H1 (cell line): ENCODE results near the gene ILF2. TPM values are rescaled to one million over a fixed set of nuclear protein-coding genes. Genes with fewer than 3 reads are reported as not detected.

Experiments used
- CTCF ChIA-PET: fragments of 300-600 bp; sonication (Branson Sonifier 250); formaldehyde crosslinking; loops from one replicate; lab custom pipeline; 2021; ENCODE audit not compliant: partially characterized antibody; lab: Charles Lee
- POLR2A ChIA-PET: fragments of 300-600 bp; sonication (Branson Sonifier 250); formaldehyde crosslinking; loops from one replicate; lab custom pipeline; 2021; ENCODE audit warnings: inconsistent platforms; ENCODE audit not compliant: partially characterized antibody; lab: Charles Lee
- DNase-seq, 2 experiments: peaks; one replicate each; pipeline versions ENCODE4 v3.0.0 to v3.0.0-alpha.2; 2010 to 2022; ENCODE audit warnings: low spot score in 2 of 2, low read depth in 1 of 2, mixed read lengths in 1 of 2
- FAIRE-seq: peaks from 2 replicates; lab custom pipeline; 2011; peaks lifted over from hg19 to GRCh38; lab: Jason Lieb, UNC
- H2AFZ ChIP-seq: 2 replicates; pipeline ENCODE4 v1.8.1; 2012; ENCODE audit warnings: low read length, inconsistent platforms
- H2AK5ac ChIP-seq: 2 replicates; pipeline ENCODE4 v1.6.1; 2013; ENCODE audit warnings: low read depth, low read length
- H2BK120ac ChIP-seq: replicated peaks from 2 replicates; pipeline ENCODE3; 2013; ENCODE audit warnings: low read depth, low read length, inconsistent platforms
- H2BK12ac ChIP-seq: 2 replicates; pipeline ENCODE4 v1.6.1; 2013; ENCODE audit warnings: low read depth, low read length
- H2BK15ac ChIP-seq: 2 replicates; pipeline ENCODE4 v1.6.1; 2013; ENCODE audit warnings: low read length
- H2BK20ac ChIP-seq: 2 replicates; pipeline ENCODE4 v1.6.1; 2013; ENCODE audit warnings: low read length
- H2BK5ac ChIP-seq: 2 replicates; pipeline ENCODE4 v1.6.1; 2013; ENCODE audit warnings: low read depth, low read length
- H3K14ac ChIP-seq: 2 replicates; pipeline ENCODE4 v1.6.1; 2013; ENCODE audit warnings: inconsistent platforms; ENCODE audit not compliant: insufficient read length
- H3K18ac ChIP-seq: 2 replicates; pipeline ENCODE4 v1.6.1; 2013; ENCODE audit warnings: low read length; ENCODE audit errors: extremely low read depth
- H3K23ac ChIP-seq: 2 replicates; pipeline ENCODE4 v1.6.1; 2013; ENCODE audit warnings: inconsistent platforms; ENCODE audit not compliant: insufficient read length
- H3K23me2 ChIP-seq: 2 replicates; pipeline ENCODE4 v1.6.1; 2013; ENCODE audit warnings: low read depth, low read length
- H3K27ac ChIP-seq: 2 replicates; pipeline ENCODE4 v1.6.1; 2011; ENCODE audit warnings: low read depth, low read length, inconsistent platforms
- H3K27me3 ChIP-seq, 4 experiments: replicated peaks in 1 of 4; 1 replicate in 1 of 4; 2 replicates in 3 of 4; pipeline versions ENCODE4 v1.6.1 to v1.8.1; 2011 to 2013; ENCODE audit warnings: low read length in 3 of 4, mild to moderate bottlenecking in 3 of 4, inconsistent platforms in 2 of 4, mixed read lengths in 2 of 4, moderate library complexity in 1 of 4; ENCODE audit not compliant: control insufficient read depth in 3 of 4, insufficient read depth in 3 of 4; ENCODE audit errors: extremely low read depth in 1 of 4
- H3K36me3 ChIP-seq, 4 experiments: 2 replicates each; pipeline versions ENCODE4 v1.6.1 to v1.8.1; 2011 to 2013; ENCODE audit warnings: mild to moderate bottlenecking in 4 of 4, low read length in 3 of 4, moderate library complexity in 2 of 4, control low read depth in 1 of 4, inconsistent platforms in 1 of 4; ENCODE audit not compliant: insufficient read depth in 4 of 4, control insufficient read depth in 2 of 4
- H3K4ac ChIP-seq: replicated peaks from 2 replicates; pipeline ENCODE3; 2013; ENCODE audit warnings: low read length, low read depth, mixed read lengths, inconsistent platforms; ENCODE audit not compliant: insufficient read length
- H3K4me1 ChIP-seq, 4 experiments: replicated peaks in 1 of 4; 1 replicate in 1 of 4; 2 replicates in 3 of 4; pipeline versions ENCODE4 v1.6.1 to v1.8.1; 2011 to 2013; ENCODE audit warnings: low read length in 3 of 4, inconsistent platforms in 2 of 4, mixed read lengths in 1 of 4; ENCODE audit not compliant: insufficient read depth in 4 of 4, control insufficient read depth in 3 of 4
- H3K4me2 ChIP-seq, 2 experiments: 2 replicates each; pipeline versions ENCODE4 v1.6.1 to v1.8.1; 2011 to 2013; ENCODE audit warnings: low read depth in 2 of 2, low read length in 2 of 2, control low read depth in 1 of 2, inconsistent platforms in 1 of 2, mild to moderate bottlenecking in 1 of 2; ENCODE audit not compliant: insufficient read depth in 1 of 2
- H3K4me3 ChIP-seq, 4 experiments: fragments of 200-600, 300-600 bp in 1 of 4; sonication (generic), shearing (Covaris generic), sonication (Bioruptor Twin) in 1 of 4; 2 replicates each; pipeline versions ENCODE4 v1.5.1 to v1.8.1; 2011 to 2016; ENCODE audit warnings: low read length in 4 of 4, low read depth in 3 of 4, control low read depth in 2 of 4, inconsistent platforms in 2 of 4, mild to moderate bottlenecking in 2 of 4, mixed read lengths in 1 of 4, moderate library complexity in 1 of 4; ENCODE audit not compliant: insufficient read depth in 2 of 4; ENCODE audit errors: extremely low read depth in 1 of 4
- H3K56ac ChIP-seq: replicated peaks from 2 replicates; pipeline ENCODE3; 2013; ENCODE audit warnings: low read depth, mild to moderate bottlenecking, mixed read lengths, low read length, inconsistent platforms; ENCODE audit not compliant: insufficient read length
- H3K79me1 ChIP-seq: 2 replicates; pipeline ENCODE4 v1.6.1; 2013; ENCODE audit warnings: low read depth, low read length, control low read depth
- H3K79me2 ChIP-seq, 2 experiments: 2 replicates each; pipeline versions ENCODE4 v1.6.1 to v1.8.1; 2012 to 2013; ENCODE audit warnings: low read length in 2 of 2, mild to moderate bottlenecking in 2 of 2, inconsistent platforms in 1 of 2; ENCODE audit not compliant: insufficient read depth in 2 of 2, control insufficient read depth in 1 of 2
- H3K9ac ChIP-seq, 4 experiments: replicated peaks in 1 of 4; 1 replicate in 1 of 4; 2 replicates in 3 of 4; pipeline versions ENCODE4 v1.6.1 to v1.8.1; 2011 to 2013; ENCODE audit warnings: low read depth in 3 of 4, low read length in 3 of 4, control low read depth in 2 of 4, mild to moderate bottlenecking in 2 of 4, moderate library complexity in 2 of 4, inconsistent platforms in 1 of 4; ENCODE audit errors: extremely low read depth in 1 of 4
- H3K9me3 ChIP-seq, 2 experiments: 2 replicates each; pipeline versions ENCODE4 v1.6.1 to v1.8.1; 2012 to 2013; ENCODE audit warnings: mild to moderate bottlenecking in 2 of 2, moderate library complexity in 2 of 2, control low read depth in 1 of 2, inconsistent platforms in 1 of 2, low read depth in 1 of 2, low read length in 1 of 2, mixed read lengths in 1 of 2; ENCODE audit not compliant: insufficient read depth in 2 of 2
- H4K20me1 ChIP-seq, 2 experiments: replicated peaks in 1 of 2; 2 replicates each; pipeline versions ENCODE3 to v1.8.1; 2011 to 2013; ENCODE audit warnings: inconsistent platforms in 2 of 2, low read length in 2 of 2, mild to moderate bottlenecking in 1 of 2; ENCODE audit not compliant: insufficient read depth in 2 of 2, control insufficient read depth in 1 of 2
- H4K5ac ChIP-seq: 2 replicates; pipeline ENCODE4 v1.6.1; 2013; ENCODE audit warnings: low read length, low read depth, mixed read lengths, inconsistent platforms; ENCODE audit not compliant: insufficient read length
- H4K8ac ChIP-seq: 2 replicates; pipeline ENCODE4 v1.8.0; 2013; ENCODE audit warnings: mild to moderate bottlenecking, moderate library complexity, low read length, inconsistent platforms; ENCODE audit not compliant: insufficient read depth; ENCODE audit errors: extremely low read depth
- H4K91ac ChIP-seq: replicated peaks from 2 replicates; pipeline ENCODE3; 2013; ENCODE audit warnings: low read length, mixed read lengths, inconsistent platforms; ENCODE audit not compliant: insufficient read length
- EGR1 ChIP-seq: IDR thresholded peaks from 2 replicates; pipeline ENCODE4 v1.6.1; 2011; ENCODE audit warnings: low read depth, low read length, borderline replicate concordance
- GABPA ChIP-seq: IDR thresholded peaks from 2 replicates; pipeline ENCODE4 v1.6.1; 2011; ENCODE audit warnings: mild to moderate bottlenecking, low read length, moderate library complexity, borderline replicate concordance; ENCODE audit not compliant: insufficient read depth
- PHF8 ChIP-seq: fragments of 200-600 bp; sonication (generic); conservative IDR thresholded peaks from 2 replicates; pipeline ENCODE4 v1.7.1; 2012; ENCODE audit warnings: low read depth, mild to moderate bottlenecking, inconsistent platforms, low read length, moderate library complexity
- RFX5 ChIP-seq: IDR thresholded peaks from 2 replicates; pipeline ENCODE4 v1.6.1; 2011; ENCODE audit warnings: low read depth, low read length, improper control_type of control experiment, borderline replicate concordance
- RXRA ChIP-seq: IDR thresholded peaks from 2 replicates; pipeline ENCODE4 v1.6.1; 2011; ENCODE audit warnings: low read depth, mild to moderate bottlenecking, low read length, moderate library complexity; ENCODE audit not compliant: insufficient read depth
- SIN3A ChIP-seq, 2 experiments: IDR thresholded peaks in 1 of 2; conservative IDR thresholded peaks in 1 of 2; 2 replicates each; pipeline ENCODE4 v1.6.1; 2011 to 2012; ENCODE audit warnings: low read length in 2 of 2, improper control_type of control experiment in 1 of 2, low read depth in 1 of 2, mild to moderate bottlenecking in 1 of 2
- SRF ChIP-seq: IDR thresholded peaks from 2 replicates; pipeline ENCODE4 v1.6.1; 2011; ENCODE audit warnings: mild to moderate bottlenecking, low read depth, low read length, moderate library complexity
- WGBS, 2 experiments: shearing (Covaris generic) in 1 of 2; methylation state at CpG; one replicate each; pipeline versions ENCODE4 v1.1.6 to v1.1.7; 2013 to 2015; ENCODE audit warnings: low lambda C conversion rate in 2 of 2, mixed read lengths in 2 of 2, inconsistent platforms in 1 of 2, low coverage in 1 of 2, missing lambda C conversion rate in 1 of 2; ENCODE audit not compliant: insufficient replicate concordance in 2 of 2, insufficient coverage in 1 of 2, insufficient read length in 1 of 2; ENCODE audit errors: extremely low coverage in 1 of 2, missing lambda C conversion rate in 1 of 2; 5-methylcytosine and 5-hydroxymethylcytosine counted together
- polyA plus RNA-seq, 7 experiments: library from polyadenylated mRNA; depleted of rRNA in 3 of 7; stranded (reverse) in 5 of 7; unstranded in 2 of 7; fragments of >200 nt in 5 of 7; fragments of 200-250 nt in 2 of 7; gene quantifications; 1 replicate in 5 of 7; 2 replicates in 1 of 7; 4 replicates in 1 of 7; pipeline versions ENCODE4 v1.2.1 to v1.2.3, GENCODE V29; 2011 to 2013; ENCODE audit warnings: missing spikeins in 2 of 7, mixed read lengths in 2 of 7
- total RNA-seq: library from RNA; stranded (reverse); fragmentation: NEBNext Ultra II Directional; extraction: Animal tissue kit (Norgen Biotek cat#: 25700); gene quantifications from 2 replicates; pipeline ENCODE4 v1.2.1, GENCODE V29; 2021
- TF ChIP-seq, protein P1 (sequence below): IDR thresholded peaks from 2 replicates; pipeline ENCODE4 v1.6.1; 2011; ENCODE audit warnings: low read length, improper control_type of control experiment

ILF2 gene
- total and polyA plus RNA-seq, 2 of the 8 experiments (the other 6 are each of a cell fraction or from before 2014, with no cell fraction given), result 389 to 474 TPM

DNA sequence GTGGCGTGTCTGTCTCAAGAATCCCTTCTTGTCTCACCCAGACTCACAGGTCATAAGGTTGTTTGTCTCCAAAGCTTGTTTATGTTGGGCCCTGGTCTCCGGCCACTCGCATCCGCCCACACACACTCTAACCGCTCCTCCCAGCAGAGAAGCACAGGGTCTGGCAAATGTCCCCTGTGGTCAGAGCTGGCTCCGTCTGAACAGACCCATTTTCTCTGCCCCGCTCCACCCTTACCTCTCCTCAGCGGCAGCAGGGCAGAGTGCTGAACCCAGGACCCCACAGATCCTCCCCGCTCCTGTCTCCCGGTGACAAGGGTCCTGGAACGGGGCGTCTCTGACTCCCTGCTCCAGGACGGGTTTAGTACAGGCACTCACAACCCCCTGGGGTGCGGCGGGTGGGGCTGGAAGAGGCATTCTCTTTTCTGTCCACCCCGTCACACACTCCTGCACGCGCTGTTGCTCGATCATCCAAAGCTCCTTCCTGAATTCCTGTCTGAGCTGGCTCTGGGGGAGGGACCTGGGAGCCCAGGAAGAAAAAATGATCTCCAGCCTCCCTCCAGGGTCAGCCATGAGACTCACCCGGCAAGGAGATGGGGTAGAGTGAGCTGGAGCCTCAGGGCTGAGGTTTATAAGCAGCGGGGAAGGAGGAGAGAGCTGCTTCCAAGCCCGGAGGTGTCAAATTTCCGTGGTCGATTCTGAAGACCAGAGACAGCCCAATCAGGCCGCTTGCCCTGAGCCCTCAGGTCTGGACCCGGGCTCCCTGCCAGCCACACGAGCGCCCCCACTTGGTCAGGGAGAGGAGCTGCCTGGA lies 43.7 kb downstream of the ILF2 start, which contains the start of gene S100A13:
TSS of gene S100A13 (minus strand) at position 602 of the 811 bp plus-strand sequence. CDS start 1,033 bp downstream, outside the sequence.
- Histone ChIP-seq H3K4me1 (peaks cover 0 to 13% (median 7%) of the 10 kb centered on the region in 4 experiments; a peak in 6 of 7 replicates), H2BK12ac (peak within 1 kb of the TSS; percentile 92), H3K27ac (peak within 1 kb of the TSS; percentile 59), H3K79me1 (no peaks in the 10 kb centered on the region), H3K23me2 (peaks cover 7% of the 10 kb centered on the region), H3K14ac (no peak within 1 kb of the TSS), H3K4me2 (peak within 1 kb of the TSS; percentile 74 to 95), H3K79me2 (no peaks in the 10 kb centered on the region), H3K23ac (no peak within 1 kb of the TSS), H2BK20ac (0 out of 2 replicates have a peak within 1 kb of the TSS, but pooled peaks have one; percentile 75), H2AFZ (peak within 1 kb of the TSS; percentile 72; the same call in 1 of the 2 replicates), H3K27me3 (no peaks in the 10 kb centered on the region), H4K91ac (peak within 1 kb of the TSS; percentile 59), H3K36me3 (peaks cover 0 to 4% (median 1%) of the 10 kb centered on the region in 4 experiments; a peak in 3 of 8 replicates), H4K8ac (peak within 1 kb of the TSS; percentile 80; the same call in 1 of the 2 replicates), H2BK120ac (no peak within 1 kb of the TSS), H2BK15ac (peak within 1 kb of the TSS; percentile 98; the same call in 1 of the 2 replicates), H3K9ac (peak within 1 kb of the TSS in 2 of 4 experiments; percentile 69 to 70; a peak in 4 of 7 replicates), H4K20me1 (no peaks in the 10 kb centered on the region), H4K5ac (peak within 1 kb of the TSS; percentile 57), H3K18ac (peak within 1 kb of the TSS; percentile 93), H3K9me3 (no peaks in the 10 kb centered on the region), H3K56ac (no peak within 1 kb of the TSS), H2AK5ac (no peak within 1 kb of the TSS; the same call in 1 of the 2 replicates), H3K4me3 (peak within 1 kb of the TSS; percentile 45 to 77 (median 72)), H3K4ac (peak within 1 kb of the TSS; percentile 71), H2BK5ac (peak within 1 kb of the TSS; percentile 68)
- POLR2A ChIA-PET, result interaction anchor here (0.6 to 15.6 kb wide), 38 partner anchors 10 to 1241 kb away, joined by 3 to 261 read pairs (median 4); partner anchors contain the start of genes RPS27, S100A14, S100A16 and S100A4
- peak; percentile 92 to 94 for DNase-seq
- peak; percentile 45 for FAIRE-seq
- CTCF ChIA-PET, result interaction anchor here (0.6 to 10.2 kb wide), 45 partner anchors 8 to 315 kb away, joined by 3 to 115 read pairs (median 5); partner anchors contain the start of genes S100A14, S100A16, S100A4 and S100A6
- 8% methylated on average over 28 of the region's 28 CpGs; no CpG with 5 or more reads in 1 of the 2 experiments for WGBS, 2 experiments
- 0 out of 2 replicates have a peak, but pooled peaks have one; percentile 3 for TF ChIP-seq SRF
- TF ChIP-seq PHF8, result peak; percentile 72
- peak; percentile 91 for TF ChIP-seq EGR1
- 0 out of 2 replicates have a peak, but pooled peaks have one; percentile 38 for TF ChIP-seq RFX5
- TF ChIP-seq SIN3A (conservative IDR thresholded peaks at IDR 0.05 in 1 of 2, IDR thresholded peaks at IDR 0.05 in 1 of 2; ENCODE audit: low read depth in 1 of 2, low read length in 2 of 2), result peak in 1 of 2 experiments; percentile 59; a peak in 1 of 4 replicates
- TF ChIP-seq RXRA, result no peak
- TF ChIP-seq GABPA, result no peak
- TF ChIP-seq, protein P1, sequence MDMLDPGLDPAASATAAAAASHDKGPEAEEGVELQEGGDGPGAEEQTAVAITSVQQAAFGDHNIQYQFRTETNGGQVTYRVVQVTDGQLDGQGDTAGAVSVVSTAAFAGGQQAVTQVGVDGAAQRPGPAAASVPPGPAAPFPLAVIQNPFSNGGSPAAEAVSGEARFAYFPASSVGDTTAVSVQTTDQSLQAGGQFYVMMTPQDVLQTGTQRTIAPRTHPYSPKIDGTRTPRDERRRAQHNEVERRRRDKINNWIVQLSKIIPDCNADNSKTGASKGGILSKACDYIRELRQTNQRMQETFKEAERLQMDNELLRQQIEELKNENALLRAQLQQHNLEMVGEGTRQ, result no peak
